Ammon's horn (tissue), 1 donor: ENCODE measurements around the gene RAD23A.
"Not testable (repeated sequence)": the region's sequence is repeated elsewhere in the genome, so short reads cannot be mapped to it uniquely, and the experiment has no call there.

Source experiments
- DNase-seq: peaks from one replicate; pipeline ENCODE4 v3.0.0-alpha.2; 2016; ENCODE audit warnings: low spot score

The RAD23A gene

DNA sequence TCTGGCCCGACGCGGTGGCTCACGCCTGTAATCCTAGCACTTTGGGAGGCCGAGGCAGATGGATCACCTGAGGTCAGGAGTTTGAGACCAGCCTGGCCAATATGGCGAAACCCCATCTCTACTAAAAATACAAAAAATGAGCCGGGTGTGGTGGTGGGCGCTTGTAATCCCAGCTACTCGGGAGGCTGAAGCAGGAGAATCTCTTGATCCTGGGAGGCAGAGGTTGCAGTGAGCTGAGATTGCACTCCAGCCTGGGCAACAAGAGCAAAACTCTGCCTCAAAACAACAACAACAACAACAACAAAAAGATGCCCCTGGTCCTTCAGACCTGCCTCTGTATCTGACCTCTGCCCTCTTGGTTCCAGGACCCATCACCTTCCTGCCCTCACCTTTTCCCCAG, 9.9 kb downstream of the RAD23A start:
- DNase-seq: not testable (repeated sequence)

DNA sequence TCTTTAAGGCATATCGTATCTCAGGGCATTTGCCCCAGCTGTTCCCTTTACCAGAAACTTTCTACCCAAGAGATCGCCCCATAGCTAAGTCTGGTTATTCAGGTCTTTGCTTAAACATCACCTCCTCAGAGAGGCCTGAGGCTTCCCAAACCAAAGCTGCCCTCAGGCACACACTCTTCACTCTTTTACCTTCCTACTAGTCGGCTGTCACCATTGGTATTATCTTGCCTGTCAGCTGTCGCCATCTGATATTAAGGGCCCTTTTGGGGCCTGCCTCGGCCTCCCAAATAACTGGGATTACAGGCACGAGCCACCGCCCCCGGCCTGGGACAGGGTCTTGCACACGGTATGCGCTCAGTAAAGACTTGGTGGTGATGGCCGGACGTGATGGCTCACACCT, 10.3 kb downstream of the RAD23A start:
- DNase-seq: no peak

DNA sequence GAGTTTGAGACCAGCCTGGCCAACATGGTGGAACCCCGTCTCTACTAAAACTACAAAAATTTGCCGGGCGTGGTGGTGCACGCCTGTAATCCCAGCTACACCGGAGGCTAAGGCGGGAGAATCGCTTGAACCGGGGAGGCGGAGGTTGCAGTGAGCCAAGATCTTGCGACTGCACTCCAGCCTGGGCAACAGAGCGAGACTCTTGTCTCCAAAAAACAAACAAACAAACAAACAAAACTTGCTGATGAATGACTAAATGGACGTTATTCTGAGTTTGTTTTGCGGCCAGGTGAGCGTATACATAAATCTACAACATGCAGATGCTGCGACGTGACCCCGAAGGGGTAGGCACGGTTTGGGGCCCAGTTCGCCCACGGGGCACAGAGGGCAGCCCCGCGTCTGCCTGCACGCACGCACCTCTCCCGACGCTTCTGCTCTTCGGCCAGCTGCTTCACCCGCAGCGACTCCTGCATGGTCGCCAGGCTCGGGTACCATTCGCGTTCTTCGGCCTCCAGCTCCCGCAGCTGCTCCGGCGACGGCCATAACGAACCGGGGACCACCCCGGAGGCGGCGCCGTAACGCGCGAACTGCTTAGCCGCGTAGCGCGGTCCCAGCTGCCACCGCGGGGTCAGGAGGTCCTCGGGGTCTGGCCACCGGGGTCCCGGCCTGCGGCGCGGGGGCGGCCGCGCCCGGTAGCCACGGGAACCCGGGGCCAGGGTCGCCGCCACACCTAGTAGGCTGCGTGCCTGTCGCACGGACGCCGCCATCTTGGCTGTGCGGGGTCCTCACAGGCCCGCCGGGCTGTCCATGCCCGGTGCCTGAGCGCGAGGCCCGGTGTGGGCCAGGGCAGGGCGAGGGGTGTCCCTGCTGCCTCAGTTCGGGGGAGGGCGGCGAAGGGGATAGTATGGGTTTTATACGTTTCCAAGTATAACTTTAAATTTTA, 11.1 kb downstream of the RAD23A start, which contains the start of gene GADD45GIP1:
TSS of gene GADD45GIP1 (minus strand) at position 778 of the 943 bp plus-strand sequence. CDS start at position 767, 11 bp downstream.
- DNase-seq: peak; percentile 77

DNA sequence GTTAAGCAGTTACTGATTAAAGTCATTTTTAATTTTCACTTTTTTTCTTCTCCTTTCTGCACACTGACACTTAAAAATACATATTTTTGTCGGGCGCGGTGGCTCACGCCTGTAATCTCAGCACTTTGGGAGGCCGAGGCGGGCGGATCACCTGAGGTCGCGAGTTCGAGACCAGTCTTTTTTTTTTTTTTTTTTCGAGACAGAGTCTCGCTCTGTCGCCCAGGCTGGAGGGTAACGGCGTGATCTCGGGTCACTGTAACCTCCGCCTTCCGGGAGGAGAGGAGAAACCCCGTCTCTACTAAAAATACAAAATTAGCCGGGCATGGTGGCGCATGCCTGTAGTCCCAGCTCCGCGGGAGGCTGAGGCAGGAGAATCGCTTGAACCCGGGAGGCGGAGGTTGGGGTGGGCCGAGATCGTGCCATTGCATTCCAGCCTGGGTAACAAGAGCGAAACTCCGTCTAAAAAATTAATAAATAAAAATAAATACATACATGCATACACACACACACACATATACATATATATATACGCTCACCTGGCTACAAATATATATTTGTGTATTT, 11.8 kb downstream of the RAD23A start:
- DNase-seq: not testable (repeated sequence)

DNA sequence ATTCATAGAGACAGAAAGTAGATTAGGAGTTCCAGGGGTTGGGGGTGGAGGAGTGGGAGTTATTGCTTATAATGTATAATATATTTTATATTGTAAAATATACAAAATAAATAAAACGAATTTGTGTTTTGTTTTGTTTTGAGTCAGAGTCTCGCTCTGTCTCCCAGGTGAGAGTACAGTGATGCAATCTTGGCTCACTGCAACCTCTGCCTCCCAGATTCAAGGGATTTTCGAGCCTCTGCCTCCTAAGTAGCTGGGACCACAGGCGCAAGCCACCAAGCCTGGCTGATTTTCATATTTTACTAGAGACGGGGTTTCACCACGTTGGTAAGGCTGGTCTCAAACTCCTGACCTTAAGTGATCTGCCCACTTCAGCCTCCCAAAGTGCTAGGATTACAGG, 13.8 kb downstream of the RAD23A start:
- DNase-seq: no peak

DNA sequence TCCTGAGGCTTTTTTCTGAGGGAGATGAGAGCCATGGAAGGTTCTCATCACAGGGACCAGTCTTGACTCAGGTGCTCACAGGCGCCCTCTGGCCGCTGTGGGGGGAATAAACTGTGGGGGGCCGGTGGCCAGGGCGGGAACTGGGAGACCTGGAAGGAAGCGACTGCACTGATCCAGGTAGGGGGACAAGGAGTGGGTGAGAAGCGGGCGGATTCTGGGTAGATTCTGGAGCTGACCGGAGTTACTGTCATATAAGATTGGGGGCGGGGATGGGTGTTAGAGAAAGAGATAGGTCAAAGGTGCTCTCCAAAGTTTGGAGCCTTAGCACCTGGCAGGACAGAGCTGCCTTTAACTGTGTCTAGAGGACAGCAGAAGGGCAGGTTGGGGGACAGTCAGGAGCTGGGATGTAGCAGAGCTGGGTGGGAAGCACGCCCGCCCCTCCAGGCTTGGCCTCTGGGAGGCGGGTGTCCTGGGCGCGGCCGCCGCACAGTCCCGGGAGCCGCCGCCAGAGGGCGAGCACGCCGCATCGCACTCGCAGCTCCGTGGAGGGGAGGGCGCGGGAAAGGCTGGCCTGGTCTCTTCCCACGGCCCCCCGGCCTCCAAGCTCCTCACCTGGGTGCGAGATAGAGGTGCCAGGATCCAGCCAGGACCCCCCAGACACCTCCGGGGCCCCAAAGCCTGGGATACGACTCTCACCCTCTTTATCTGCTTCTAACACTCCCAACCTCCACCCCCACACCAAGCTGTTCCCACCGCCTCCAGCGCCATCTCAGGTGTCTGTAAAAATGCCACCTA, 19.6 kb downstream of the RAD23A start:
- DNase-seq: peak; percentile 73

DNA sequence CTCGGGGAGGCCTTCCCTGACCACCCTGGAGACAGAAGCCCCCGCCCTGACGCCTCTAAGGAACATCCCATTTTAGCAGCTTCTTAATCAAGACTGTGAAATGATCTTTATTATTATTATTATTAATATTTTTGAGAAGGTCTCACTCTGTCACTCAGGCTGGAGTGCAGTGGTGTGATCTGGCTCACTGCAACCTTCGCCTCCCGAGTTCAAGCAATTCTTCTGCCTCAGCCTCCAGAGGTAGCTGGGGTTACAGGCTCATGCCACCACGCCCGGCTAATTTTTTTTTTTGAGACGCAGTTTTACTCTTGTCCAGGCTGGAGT, 20.1 kb downstream of the RAD23A start:
- no peak for DNase-seq

DNA sequence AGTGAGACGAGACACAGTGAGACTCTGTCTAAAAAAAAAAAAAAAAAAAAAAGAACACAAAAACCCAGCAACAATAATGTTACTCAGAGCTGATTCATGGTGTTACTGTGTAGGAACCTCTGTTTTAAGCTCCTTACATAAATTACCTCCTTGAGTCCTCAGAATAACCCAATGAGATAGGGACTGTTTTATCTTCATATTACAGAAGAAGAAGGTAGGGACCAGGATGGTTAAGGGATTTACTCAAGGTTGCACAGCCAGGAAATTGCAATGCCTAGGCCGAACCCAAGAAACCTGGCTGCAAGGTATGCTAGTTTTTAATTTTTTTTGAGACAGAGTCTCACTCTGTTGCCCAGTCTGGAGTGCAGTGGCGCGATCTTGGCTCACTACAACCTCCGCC, 22.2 kb downstream of the RAD23A start:
- DNase-seq: no peak

DNA sequence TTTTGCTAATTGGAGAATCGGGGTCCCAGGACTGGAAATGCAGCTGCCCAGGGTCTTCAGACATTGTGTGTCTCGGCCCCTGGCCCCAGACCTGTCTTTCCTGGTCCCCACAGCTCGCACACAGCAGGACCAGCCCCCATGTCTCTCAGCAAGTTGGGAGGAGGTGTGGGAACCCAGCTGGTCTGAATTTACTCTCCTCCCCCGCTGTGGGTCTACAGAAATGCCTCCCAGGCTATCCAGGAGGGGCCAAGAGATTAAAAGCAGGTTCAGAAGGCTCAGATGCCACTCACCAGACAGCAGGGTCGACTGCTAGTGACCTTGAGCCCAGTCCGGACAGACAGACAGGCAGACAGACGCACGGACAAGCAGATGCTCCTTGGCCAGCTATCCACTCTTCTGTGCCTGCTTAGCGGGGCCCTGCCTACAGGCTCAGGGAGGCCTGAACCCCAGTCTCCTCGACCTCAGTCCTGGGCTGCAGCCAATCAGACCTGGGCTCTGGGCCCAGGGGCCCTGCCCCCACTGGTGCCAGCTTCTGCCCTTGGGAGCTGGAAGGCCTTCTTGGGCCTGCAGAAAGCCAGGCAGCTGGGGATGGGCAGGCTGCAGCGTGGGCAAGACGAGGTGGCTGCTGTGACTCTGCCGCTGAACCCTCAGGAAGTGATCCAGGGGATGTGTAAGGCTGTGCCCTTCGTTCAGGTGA, 23.8 kb downstream of the RAD23A start, which contains the start of gene DAND5:
TSS of gene DAND5 (plus strand) at position 285 of the 697 bp plus-strand sequence. CDS start at position 370, 85 bp downstream.
- peak; percentile 56 for DNase-seq

DNA sequence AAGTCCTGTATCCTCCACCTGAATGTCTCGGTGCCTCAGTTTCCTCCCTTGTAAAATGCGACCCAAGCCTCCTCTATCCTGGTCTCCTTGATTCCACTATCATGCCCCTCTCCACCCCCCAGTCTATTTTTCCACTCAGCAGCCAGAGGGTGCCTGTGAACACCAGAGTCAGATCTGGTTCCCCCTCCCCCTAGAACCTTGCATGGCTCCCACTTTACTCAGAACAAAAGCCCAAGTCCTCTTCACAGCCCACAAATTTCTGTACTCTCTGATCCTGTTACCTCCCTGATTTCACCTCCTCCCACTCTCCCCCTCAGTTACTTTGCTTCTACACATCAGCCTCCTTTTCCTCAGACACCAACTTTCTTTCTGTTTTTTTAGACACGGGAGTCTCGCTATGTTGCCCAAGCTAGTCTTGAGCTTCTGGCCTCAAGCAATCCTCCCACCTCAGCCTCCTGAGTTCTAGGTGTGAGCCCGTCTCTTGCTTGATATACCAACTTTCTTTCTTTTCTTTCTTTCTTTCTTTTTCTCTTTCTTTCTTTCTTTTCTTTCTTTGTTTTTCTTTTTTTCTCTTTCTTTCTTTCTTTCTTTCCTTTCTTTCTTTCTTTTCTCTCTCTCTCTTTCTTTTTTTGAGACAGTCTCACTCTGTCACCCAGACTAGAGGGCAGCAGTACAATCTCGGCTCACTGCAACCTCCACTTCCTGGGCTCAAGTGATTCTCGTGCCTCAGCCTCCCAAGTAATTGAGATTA, 24.6 kb downstream of the RAD23A start:
- no peak for DNase-seq

DNA sequence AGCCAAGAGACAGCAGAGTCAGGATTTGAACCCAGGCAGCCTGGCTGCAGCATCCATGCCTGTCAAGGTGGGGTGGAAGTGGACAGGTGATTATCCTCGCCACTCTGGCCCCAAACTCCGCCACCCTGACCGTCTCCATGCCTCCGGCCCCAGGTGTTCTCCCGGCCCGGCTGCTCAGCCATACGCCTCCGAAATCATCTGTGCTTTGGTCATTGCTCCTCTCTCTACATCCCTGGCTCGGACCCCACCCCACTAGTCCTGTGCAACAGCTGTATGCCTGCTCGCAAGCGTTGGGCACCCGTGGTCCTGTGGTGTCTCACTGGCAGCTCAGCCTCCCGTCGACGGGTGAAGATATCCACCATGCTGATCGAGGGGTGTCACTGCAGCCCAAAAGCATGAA, 27.6 kb downstream of the RAD23A start:
- no peak for DNase-seq

DNA sequence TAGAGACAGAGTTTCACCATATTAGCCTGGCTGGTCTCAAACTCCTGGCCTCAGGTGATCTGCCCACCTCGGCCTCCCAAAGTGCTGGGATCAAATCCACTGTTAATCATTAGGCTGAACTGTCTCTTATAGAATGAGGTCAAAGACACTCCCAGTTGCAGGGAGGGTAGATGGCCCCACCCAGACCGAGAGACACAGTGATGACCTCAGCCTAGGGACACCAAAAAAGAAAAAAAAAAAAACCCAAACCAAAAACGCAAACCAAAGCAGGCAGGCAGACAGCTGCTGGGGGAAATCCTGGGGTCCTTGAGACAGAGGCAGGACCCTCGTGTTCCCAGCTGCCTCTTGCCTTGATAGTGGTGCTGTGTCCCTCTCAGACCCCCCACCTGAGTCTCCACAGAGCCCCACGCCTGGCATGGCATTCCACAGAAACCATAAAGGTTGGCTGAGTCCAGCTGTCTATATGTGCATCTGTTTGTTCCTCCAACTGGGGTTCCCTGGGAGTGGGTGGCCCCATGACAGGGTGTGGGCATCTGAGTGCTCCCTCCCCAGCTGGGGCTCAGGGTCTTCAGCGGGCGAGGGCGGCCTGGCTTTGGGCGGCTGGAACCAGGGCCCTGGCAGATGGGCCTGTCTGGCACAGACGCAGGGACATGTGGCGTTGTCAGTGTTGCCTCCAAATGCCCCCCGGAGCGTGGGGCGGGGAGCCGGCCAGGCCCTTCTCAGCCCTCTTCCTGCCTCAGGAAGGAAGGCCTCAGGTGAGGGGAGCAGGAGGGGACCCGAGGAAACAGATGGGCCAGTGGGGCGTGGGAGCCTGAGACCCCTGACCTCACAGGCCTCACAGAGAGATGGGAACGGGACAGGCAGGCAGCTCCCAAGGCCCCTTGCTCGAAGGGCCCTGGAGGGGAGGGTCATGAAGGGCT, 28.9 kb downstream of the RAD23A start:
- DNase-seq: no peak

DNA sequence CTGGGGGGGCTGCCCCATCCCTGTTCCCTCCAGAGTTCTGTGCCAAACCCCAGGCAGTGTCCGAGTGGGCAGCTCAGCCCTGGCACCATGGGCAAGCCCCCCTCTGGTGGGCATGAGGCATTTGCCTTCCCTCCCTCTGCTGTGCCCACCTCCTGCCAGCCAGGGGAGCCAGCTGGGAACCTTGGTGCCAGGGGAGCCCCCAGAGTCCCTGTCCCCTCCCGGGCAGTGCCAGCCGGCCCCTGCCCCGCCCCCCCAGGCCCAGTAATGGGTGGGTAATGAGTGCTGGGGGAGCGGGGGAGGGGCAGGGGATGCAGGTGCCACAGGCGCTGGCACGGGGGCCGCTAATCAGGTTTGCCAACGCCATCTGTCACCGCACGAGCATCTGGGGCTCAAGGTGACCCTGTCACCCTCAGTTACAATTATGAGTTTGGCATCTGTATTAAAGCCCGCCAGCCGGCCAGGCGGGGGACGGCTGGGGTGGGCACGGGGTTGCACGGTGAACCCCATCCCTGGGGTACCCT, 29.6 kb downstream of the RAD23A start:
- DNase-seq: no peak

DNA sequence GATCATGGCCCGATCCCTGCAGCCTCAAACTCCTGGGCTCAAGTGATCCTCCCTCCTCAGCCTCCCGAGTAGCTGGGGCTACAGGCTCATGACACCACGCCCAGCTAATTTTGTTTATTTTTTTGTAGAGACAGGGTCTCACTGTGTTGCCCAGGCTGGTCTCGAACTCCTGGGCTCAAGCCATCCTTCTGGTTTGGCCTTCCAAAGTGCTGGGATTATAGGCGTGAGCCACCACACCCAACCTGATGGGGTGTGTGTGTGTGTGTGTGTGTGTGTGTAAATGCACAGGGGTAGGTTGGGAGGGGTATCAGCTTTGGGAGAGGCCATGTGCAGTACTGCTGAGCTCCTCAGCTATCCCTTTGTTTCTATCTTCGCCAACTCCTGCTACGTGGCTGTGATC, 30.4 kb downstream of the RAD23A start:
- not testable (repeated sequence) for DNase-seq

DNA sequence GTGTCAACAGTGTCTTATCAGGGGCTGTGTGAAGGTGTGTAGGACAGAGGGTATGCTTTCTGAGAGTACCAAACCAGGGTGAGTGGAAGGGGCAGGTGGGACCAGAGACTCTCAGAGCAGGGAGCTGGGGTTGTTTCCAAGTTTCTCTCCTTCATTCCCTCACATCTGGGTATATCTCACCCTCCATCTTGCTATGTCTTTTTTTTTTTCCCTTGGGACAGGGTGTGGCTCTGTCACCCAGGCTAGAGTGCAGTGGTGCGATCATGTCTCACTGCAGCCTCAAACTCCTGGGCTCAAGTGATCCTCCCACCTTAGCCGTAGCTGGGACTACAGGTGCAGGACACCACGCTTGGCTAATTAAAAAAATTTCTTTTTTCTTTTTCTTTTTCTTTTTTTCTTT, 34.3 kb downstream of the RAD23A start:
- no peak for DNase-seq

DNA sequence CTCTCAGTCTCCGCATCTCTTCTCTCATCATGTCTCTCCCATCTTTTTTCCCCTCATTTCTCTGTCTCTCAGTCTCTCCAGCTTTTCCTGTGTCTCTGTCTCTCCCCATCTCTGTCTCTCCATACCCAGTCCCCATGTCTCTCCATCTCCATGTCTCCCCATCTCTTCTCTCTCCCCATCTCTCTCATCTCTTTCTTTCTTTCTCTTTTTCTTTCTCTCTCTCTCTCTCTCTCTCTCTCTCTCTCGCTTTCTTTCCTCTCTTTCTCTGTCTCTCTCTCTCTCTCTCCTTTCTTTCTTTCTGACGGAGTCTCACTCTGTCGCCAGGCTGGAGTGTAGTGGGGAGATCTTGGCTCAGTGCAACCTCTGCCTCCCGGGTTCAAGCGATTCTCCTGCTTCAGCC, 37.0 kb downstream of the RAD23A start:
- no peak for DNase-seq

DNA sequence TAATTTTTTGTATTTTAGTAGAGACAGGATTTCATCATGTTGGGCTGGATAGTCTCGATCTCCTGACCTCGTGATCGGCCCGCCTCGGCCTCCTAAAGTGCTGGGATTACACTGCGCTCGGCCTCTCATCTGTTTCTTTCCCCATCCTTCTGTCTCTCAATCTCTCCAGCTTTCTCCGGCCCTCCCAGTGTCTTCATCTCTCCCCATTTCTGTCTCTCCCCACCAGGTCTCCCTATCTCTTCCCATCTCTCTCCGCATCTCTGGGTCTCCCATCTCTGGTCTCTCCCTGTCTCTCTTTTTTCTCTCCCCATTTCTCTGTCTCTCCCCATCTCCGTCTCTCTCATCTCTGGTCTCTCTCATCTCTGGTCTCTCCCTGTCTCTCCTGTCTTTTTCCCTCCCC, 37.4 kb downstream of the RAD23A start:
- no peak for DNase-seq

DNA sequence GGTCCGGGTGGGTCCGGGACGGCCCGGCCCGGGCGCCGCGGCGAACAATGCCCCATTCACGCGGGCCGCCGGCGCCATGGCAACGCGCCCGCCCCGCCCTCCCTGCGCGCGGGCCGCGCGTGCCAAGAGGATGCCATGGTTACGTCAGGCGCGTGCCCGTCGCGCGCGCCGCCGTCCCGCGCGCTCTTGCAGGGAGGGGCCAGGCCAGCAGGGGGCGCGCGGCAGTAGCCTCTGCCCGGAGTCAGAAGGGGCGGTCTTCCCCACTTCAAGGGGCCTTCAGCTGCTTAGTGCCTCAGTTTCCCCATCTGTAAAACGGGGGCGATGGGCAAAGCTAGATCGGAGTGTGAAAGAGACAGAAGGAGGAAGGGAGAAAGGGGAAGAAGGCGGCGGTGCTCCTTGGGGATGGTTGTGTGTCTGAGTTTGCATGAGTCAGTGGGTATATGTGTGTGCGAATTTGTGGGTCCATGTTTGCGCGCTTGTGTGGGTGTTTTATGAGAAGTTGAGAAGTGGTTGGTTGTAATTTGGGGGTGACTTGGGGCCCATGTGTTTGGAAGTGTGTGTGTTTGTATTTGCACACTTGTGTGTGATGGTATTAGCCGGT, 38.0 kb downstream of the RAD23A start:
- DNase-seq: peak; percentile 88

DNA sequence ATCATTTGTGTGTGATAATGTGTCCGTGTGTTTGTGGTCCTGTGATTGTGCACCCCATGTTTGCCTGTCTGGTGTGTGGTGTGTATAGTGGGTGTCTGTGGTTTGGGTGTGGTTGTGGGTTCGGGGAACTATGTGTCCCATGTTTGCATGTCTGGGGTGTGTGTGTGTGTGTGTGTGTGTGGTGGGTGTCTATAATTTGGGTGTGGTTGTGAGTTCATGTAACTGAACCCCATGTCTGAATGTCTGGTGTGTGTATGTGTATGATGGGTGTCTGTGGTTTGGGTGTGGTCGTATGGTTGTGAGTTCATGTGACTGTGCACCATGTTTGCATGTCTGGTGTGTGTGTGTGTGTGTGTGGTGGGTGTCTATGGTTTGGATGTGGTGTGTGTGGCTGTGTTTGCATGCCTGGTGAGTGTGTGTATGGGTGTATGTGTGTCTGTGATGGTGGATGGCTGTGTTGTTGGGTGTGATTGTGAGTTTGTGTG, 38.5 kb downstream of the RAD23A start:
- no peak for DNase-seq
